Upper lobe of left lung (tissue), 6 donors: ENCODE results near the gene RMRP. TPM values are rescaled to one million over a fixed set of nuclear protein-coding genes. Genes with fewer than 3 reads are reported as not detected.
"Not testable (repeated sequence)": the region's sequence is repeated elsewhere in the genome, so short reads cannot be mapped to it uniquely, and the experiment has no call there.

Experiments
- ATAC-seq, 2 donors: fragments of 200-7000 bp; cut with Tn5 transposase; one replicate each; pipeline ENCODE4 v1.9.1; 2022; ENCODE audit warnings: mild to moderate bottlenecking in 2 of 2, moderate library complexity in 2 of 2; ENCODE audit not compliant: low FRiP score in 2 of 2
- DNase-seq, 2 donors: peaks; one replicate each; pipeline ENCODE4 v3.0.0-alpha.2; 2019 to 2020
- H3K27ac ChIP-seq, 4 donors: fragments of 200-600 bp; sonication (generic); one replicate each; pipeline ENCODE4 v1.5.1; 2016 to 2019
- H3K27me3 ChIP-seq, 4 donors: fragments of 200-600 bp; sonication (generic); one replicate each; pipeline ENCODE4 v1.5.1; 2017 to 2019
- H3K36me3 ChIP-seq, 4 donors: fragments of 200-600 bp; sonication (generic); one replicate each; pipeline ENCODE4 v1.5.1; 2016 to 2019
- H3K4me1 ChIP-seq, 4 donors: fragments of 200-600 bp; sonication (generic); one replicate each; pipeline ENCODE4 v1.5.1; 2018 to 2019
- H3K4me3 ChIP-seq, 4 donors: fragments of 200-600 bp; sonication (generic); one replicate each; pipeline ENCODE4 v1.5.1; 2017 to 2019; ENCODE audit warnings: mild to moderate bottlenecking in 2 of 4, moderate library complexity in 1 of 4
- H3K9me3 ChIP-seq, 4 donors: fragments of 200-600 bp; sonication (generic); one replicate each; pipeline ENCODE4 v1.5.1; 2018 to 2019
- EP300 ChIP-seq, 4 donors: sonication (generic); formaldehyde crosslinking; IDR thresholded peaks; one replicate each; pipeline ENCODE4 v1.5.1; 2017; ENCODE audit warnings: antibody characterized with exemption in 4 of 4, control low read depth in 2 of 4
- POLR2A ChIP-seq, 4 donors: fragments of 450-650 bp; IDR thresholded peaks; one replicate each; pipeline ENCODE4 v1.5.1; 2016 to 2017; ENCODE audit warnings: antibody characterized with exemption in 4 of 4, mild to moderate bottlenecking in 2 of 4
- POLR2AphosphoS5 ChIP-seq, 2 donors: sonication (generic); formaldehyde crosslinking; IDR thresholded peaks; one replicate each; pipeline ENCODE4 v1.5.1; 2017; ENCODE audit warnings: antibody characterized with exemption in 2 of 2
- WGBS, 2 donors: methylation state at CpG; one replicate each; pipeline ENCODE4 v1.1.5; 2017 to 2018; 5-methylcytosine and 5-hydroxymethylcytosine counted together
- total RNA-seq, 6 donors: library from RNA; depleted of rRNA in 4 of 6; stranded (reverse); fragments of >200 nt in 4 of 6; gene quantifications; one replicate each; pipeline versions ENCODE4 v1.1.0 to v1.2.1, GENCODE V29; 2016 to 2021
- TF ChIP-seq, protein P1 (sequence below), 6 experiments: fragments of 450-650 bp in 4 of 6; fragments of 200-600 bp in 2 of 6; sonication (generic) in 2 of 6; IDR thresholded peaks; one replicate each; pipeline ENCODE4 v1.5.1; 2016 to 2019; ENCODE audit warnings: antibody characterized with exemption in 6 of 6
- donor health status: DM: no; HTN: no; CAD: no; lungs with moderate emphysema.
- donor health status: DM: no; HTN: yes; CAD: no; lungs with severe emphysema.

RMRP gene
- total RNA-seq, 6 donors from 2014 or later, result 886 to 22,003 (median 3,451) TPM

DNA sequence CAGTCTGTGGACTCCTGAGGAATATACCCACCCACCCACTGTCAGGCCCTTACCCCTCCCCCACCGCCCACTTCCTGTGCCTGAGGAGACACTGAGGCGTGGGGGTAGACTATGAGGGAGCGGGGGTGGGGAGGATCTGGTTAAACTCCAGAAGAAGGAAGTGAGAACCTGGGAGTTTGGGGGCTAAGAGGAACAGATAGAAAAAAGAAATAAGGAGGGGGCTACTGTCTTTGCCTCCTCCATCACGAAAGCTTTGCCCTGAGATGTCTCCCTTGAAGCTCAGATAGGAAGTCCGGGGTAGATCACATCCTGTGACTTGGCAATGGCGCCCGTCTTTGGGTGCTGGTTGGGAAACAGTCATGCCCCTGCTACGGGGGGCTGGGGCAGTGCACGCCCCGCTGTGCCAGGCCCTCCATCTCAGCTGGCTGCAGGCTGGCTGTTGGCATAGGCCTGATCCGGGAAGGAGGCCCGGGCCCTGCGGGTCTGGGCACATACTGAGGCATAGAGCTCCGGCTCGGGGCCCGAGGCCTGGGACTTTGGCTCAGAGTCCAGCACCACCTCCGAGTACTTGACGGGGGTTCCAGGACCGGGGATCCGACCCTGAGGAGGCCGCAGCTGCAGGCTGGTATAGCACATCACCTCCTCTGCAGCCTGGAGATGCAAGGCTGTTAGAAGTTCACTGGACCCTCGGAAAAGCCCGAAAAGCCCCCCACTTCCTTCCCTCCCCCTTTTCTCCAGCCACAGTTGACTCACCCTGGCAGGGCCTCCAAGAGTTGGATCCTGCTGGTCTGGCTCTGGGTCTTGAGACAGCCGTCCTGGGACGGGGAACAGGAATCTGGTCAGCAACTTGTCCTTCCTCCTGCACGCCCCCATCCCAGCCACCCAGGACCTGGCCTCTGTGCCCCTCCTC lies 8.1 kb downstream of the RMRP start:
- no peak for TF ChIP-seq EP300 (IDR thresholded peaks at IDR 0.05)
- TF ChIP-seq POLR2AphosphoS5 (IDR thresholded peaks at IDR 0.05), result no peak
- no peak for TF ChIP-seq POLR2A (IDR thresholded peaks at IDR 0.05)
- TF ChIP-seq, protein P1, sequence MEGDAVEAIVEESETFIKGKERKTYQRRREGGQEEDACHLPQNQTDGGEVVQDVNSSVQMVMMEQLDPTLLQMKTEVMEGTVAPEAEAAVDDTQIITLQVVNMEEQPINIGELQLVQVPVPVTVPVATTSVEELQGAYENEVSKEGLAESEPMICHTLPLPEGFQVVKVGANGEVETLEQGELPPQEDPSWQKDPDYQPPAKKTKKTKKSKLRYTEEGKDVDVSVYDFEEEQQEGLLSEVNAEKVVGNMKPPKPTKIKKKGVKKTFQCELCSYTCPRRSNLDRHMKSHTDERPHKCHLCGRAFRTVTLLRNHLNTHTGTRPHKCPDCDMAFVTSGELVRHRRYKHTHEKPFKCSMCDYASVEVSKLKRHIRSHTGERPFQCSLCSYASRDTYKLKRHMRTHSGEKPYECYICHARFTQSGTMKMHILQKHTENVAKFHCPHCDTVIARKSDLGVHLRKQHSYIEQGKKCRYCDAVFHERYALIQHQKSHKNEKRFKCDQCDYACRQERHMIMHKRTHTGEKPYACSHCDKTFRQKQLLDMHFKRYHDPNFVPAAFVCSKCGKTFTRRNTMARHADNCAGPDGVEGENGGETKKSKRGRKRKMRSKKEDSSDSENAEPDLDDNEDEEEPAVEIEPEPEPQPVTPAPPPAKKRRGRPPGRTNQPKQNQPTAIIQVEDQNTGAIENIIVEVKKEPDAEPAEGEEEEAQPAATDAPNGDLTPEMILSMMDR (IDR thresholded peaks at IDR 0.05), result no peak
- DNase-seq (peak in 1 of 2 donors; percentile 84), ATAC-seq (no peak)
- Histone ChIP-seq H3K27ac (peak overlapping the region in 2 of 4 donors; percentile 66 to 71), H3K36me3 (no peaks in the 10 kb centered on the region), H3K4me1 (peaks cover 17 to 48% (median 28%) of the 10 kb centered on the region in 4 donors), H3K27me3 (no peaks in the 10 kb centered on the region), H3K4me3 (peak overlapping the region in 3 of 4 donors; percentile 13 to 38 (median 25)), H3K9me3 (no peaks in the 10 kb centered on the region)
- WGBS, 2 donors, result 62 to 78% methylated on average over 18 to 26 of the region's 26 CpGs

DNA sequence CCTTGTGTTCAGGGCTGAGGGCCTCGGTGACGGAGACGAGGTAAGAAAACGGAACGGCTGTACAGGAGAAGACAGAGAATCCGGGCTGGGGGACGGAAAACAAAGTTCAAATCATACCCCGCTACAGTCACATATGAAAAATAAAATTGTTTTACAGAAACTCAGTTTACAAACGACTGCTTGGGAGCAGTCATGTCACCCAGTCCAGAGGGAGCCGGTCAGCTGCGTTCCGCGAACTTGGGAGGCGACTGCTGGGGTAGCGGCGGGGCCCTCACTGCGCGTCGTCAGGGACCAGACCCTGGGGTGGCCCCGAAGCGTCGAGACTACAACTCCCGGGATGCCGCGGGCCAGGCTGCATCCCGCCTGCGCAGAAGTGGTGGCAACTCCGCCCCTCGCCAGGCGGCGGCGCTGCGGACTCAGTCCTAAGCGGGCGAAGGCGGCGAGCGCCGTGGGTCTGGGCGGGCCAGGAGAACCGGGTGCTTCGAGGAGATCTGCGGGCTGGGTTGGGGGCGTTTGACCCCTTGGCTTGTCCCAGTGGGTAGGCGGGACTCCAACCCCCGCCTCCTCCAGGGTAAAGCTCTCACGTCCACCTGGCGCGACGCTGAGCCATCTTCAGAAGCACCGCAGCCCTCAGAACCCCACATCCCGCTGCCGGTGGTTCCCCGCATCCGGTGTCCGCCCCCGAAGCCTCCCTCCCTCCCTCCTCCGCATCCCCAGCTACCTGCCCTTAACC lies 11.1 kb downstream of the RMRP start:
- Histone ChIP-seq H3K27me3 (no peaks in the 10 kb centered on the region), H3K9me3 (no peaks in the 10 kb centered on the region), H3K27ac (peak overlapping the region; percentile 82 to 93 (median 88)), H3K4me3 (peak overlapping the region; percentile 26 to 68 (median 53)), H3K36me3 (no peaks in the 10 kb centered on the region), H3K4me1 (peaks cover 11 to 34% (median 20%) of the 10 kb centered on the region in 4 donors)
- WGBS, 2 donors, result 0% methylated on average over 9 to 32 of the region's 58 CpGs
- DNase-seq (peak; percentile 97 to 99), ATAC-seq (peak; percentile 97 to 99)
- TF ChIP-seq POLR2A (IDR thresholded peaks at IDR 0.05) (peak; percentile 33 to 97 (median 92)), EP300 (IDR thresholded peaks at IDR 0.05) (no peak), POLR2AphosphoS5 (IDR thresholded peaks at IDR 0.05) (peak; percentile 91 to 95)
- TF ChIP-seq, protein P1 (IDR thresholded peaks at IDR 0.05), result peak; percentile 94 to 99 (median 99)

DNA sequence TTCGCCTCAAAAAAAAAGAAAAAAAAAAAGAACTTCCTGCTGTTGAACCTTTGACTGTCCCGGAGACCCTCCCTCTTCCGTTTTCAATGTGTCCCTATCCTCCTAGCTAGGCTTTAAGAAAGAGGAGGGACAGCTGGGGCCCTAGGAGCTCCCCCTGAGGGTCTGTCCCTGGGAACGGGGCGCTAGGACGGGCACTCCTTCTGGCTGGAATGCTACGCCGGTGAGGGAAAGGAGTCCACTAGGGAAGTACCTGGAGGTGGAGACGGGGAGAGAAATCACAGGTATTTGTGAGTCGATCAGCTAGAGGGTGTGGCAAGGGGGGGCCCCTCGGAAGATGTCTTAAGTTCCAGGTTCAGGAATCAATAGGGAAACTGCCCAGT lies 11.7 kb downstream of the RMRP start:
- TF ChIP-seq POLR2AphosphoS5 (IDR thresholded peaks at IDR 0.05) (no peak), POLR2A (IDR thresholded peaks at IDR 0.05) (no peak), EP300 (IDR thresholded peaks at IDR 0.05) (no peak)
- TF ChIP-seq, protein P1 (IDR thresholded peaks at IDR 0.05), result no peak
- H3K27me3 ChIP-seq, result no peaks in the 10 kb centered on the region
- H3K4me3 ChIP-seq, result peak overlapping the region; percentile 18 to 68 (median 53)
- no peaks in the 10 kb centered on the region for H3K9me3 ChIP-seq
- DNase-seq, result peak in 1 of 2 donors; percentile 59
- peak; percentile 30 to 80 for ATAC-seq
- peaks cover 11 to 34% (median 20%) of the 10 kb centered on the region in 4 donors for H3K4me1 ChIP-seq
- 2% methylated on average over 11 of the region's 11 CpGs for WGBS, 2 donors
- H3K36me3 ChIP-seq, result no peaks in the 10 kb centered on the region
- H3K27ac ChIP-seq, result peak overlapping the region; percentile 82 to 93 (median 88)

DNA sequence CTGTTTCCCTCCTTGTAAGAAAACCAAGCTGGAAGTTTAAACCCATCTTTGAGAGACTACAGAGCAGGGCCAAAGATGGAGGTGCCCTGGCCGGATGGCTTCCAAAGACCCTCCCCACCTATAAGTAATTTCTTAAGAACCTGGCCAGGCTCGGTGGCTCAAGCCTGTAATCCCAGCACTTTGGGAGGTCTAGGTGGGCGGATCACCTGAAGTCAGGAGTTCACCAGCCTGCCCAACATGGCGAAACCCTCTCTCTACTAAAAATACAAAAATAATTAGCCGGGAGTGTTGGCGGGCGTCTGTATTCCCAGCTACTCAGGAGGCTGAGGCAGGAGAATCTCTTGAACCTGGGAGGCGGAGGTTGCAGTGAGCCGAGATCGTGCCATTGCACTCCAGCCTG lies 12.1 kb downstream of the RMRP start:
- ATAC-seq, H3K36me3 ChIP-seq, H3K9me3 ChIP-seq, H3K27me3 ChIP-seq, DNase-seq: not testable (repeated sequence)
- Histone ChIP-seq H3K4me3 (peak overlapping the region; percentile 18 to 68 (median 53)), H3K27ac (peak overlapping the region; percentile 82 to 93 (median 88)), H3K4me1 (peaks cover 11 to 34% (median 20%) of the 10 kb centered on the region in 4 donors)
- WGBS, 2 donors, result 35 to 42% methylated on average over 9 to 10 of the region's 10 CpGs

DNA sequence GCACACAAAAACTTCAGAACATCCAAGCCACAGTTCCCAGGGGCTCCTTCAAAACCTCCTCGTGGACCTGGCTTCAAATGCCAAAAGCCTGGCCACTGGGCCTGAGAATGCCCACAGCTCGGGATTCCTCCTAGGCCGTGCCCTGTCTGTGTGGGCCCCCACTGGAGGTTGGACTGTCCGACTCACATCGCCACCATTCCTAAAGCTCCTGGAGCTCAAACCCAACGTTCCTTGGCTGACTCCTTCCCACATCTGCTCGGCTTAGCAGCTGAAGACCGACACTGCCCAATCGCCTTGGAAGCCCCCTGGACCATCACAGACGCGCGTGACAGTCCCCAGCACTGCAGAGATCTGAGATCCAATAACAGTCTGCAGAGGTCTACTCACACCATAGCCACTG lies 14.8 kb downstream of the RMRP start:
- TF ChIP-seq EP300 (IDR thresholded peaks at IDR 0.05) (no peak), POLR2AphosphoS5 (IDR thresholded peaks at IDR 0.05) (no peak), POLR2A (IDR thresholded peaks at IDR 0.05) (no peak)
- TF ChIP-seq, protein P1 (IDR thresholded peaks at IDR 0.05), result no peak
- Histone ChIP-seq H3K4me1 (peaks cover 11 to 23% (median 16%) of the 10 kb centered on the region in 4 donors), H3K4me3 (no peak overlapping the region), H3K27ac (no peak overlapping the region), H3K36me3 (no peaks in the 10 kb centered on the region), H3K27me3 (no peaks in the 10 kb centered on the region), H3K9me3 (no peaks in the 10 kb centered on the region)
- WGBS, 2 donors, result 87 to 97% methylated on average over 12 of the region's 12 CpGs
- DNase-seq, result peak in 1 of 2 donors; percentile 16
- ATAC-seq, result no peak

DNA sequence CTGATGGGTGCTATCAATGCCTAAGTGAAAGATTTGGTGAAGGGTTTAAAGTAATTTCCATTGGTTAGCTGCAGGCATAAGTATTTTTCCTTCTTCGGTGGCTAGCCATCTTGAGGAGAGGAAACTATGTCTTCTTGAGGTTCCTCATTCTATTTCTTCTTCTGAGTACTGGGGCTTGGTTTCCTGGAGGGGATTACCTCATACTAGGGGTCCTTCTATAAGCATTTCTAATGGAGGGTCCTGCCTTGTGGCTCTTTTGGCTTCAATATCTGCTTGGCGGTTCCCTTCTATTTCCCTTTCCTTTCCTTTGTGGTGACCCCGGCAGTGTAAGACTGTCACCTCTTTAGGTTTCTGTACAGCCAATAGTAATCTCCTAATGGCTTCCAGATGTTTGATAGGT lies 16.3 kb downstream of the RMRP start:
- WGBS, 2 donors, result 61 to 71% methylated on average over 3 of the region's 3 CpGs
- H3K9me3 ChIP-seq, H3K4me3 ChIP-seq, DNase-seq, ATAC-seq, H3K36me3 ChIP-seq, H3K27me3 ChIP-seq: not testable (repeated sequence)
- Histone ChIP-seq H3K27ac (peak overlapping the region in 1 of 4 donors; percentile 18), H3K4me1 (peaks cover 10 to 18% (median 14%) of the 10 kb centered on the region in 4 donors)

DNA sequence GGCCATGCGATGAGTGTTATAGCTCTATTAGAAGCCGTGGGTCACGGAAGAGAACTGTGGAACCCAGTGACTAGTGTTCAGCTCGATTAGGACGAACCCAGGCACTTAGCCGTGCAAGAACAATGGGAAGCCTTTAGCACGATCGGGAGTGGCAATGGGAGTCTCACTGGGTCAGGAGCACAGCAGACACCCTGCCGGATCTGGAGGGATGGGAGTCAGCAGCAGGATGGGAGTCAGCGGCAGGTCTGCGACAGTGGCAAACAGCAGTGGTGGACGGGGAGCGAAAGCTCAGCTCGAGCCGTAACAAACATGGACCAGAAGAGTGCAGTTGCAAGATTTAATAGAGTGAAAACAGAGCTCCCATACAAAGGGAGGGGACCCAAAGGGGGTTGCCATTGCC lies 17.4 kb downstream of the RMRP start:
- 97 to 98% methylated on average over 15 of the region's 15 CpGs for WGBS, 2 donors
- not testable (repeated sequence) for ATAC-seq, H3K4me3 ChIP-seq, DNase-seq, H3K27me3 ChIP-seq, H3K27ac ChIP-seq, H3K36me3 ChIP-seq, H3K9me3 ChIP-seq
- peaks cover 7 to 20% (median 16%) of the 10 kb centered on the region in 4 donors for H3K4me1 ChIP-seq
